NCI-H774 (cell line): Measurements from ENCODE around the gene TMEM106C.

ENCODE experiments used
- DNase-seq: peaks from one replicate; lab custom pipeline; 2025; lab: John Stamatoyannopoulos, UW

TMEM106C gene

GRCh38 chr12:47979686-47980085, 16.3 kb downstream of the TMEM106C start:
- DNase-seq: no peak

GRCh38 chr12:47980197-47980596, 16.8 kb downstream of the TMEM106C start:
- DNase-seq: no peak

- DNase-seq: no peak
Observed at GRCh38 chr12:47980779-47981495, 17.5 kb downstream of the TMEM106C start.

GRCh38 chr12:47981496-47982260, 18.3 kb downstream of the TMEM106C start:
- no peak for DNase-seq

GRCh38 chr12:47982311-47982710, 18.9 kb downstream of the TMEM106C start:
- no peak for DNase-seq

- DNase-seq: no peak
Observed at GRCh38 chr12:47982770-47983169, 19.4 kb downstream of the TMEM106C start.

GRCh38 chr12:47983541-47984115, 20.2 kb downstream of the TMEM106C start:
- DNase-seq: no peak

- no peak for DNase-seq
Observed at GRCh38 chr12:47984331-47984801, 21.0 kb downstream of the TMEM106C start.

- DNase-seq: no peak
Observed at GRCh38 chr12:47985596-47986290, 22.3 kb downstream of the TMEM106C start.

GRCh38 chr12:47986291-47986660, 22.9 kb downstream of the TMEM106C start:
- no peak for DNase-seq

GRCh38 chr12:47986832-47987231, 23.4 kb downstream of the TMEM106C start:
- DNase-seq: no peak

GRCh38 chr12:47987411-47988072, 24.1 kb downstream of the TMEM106C start:
- no peak for DNase-seq

- no peak for DNase-seq
Observed at GRCh38 chr12:47988073-47989022, 25.0 kb downstream of the TMEM106C start.

GRCh38 chr12:47989023-47989417, 25.6 kb downstream of the TMEM106C start:
- DNase-seq: no peak

- no peak for DNase-seq
Observed at GRCh38 chr12:47989666-47990065, 26.3 kb downstream of the TMEM106C start.

- no peak for DNase-seq
Observed at GRCh38 chr12:47990351-47991105, 27.1 kb downstream of the TMEM106C start.

- no peak for DNase-seq
Observed at GRCh38 chr12:47991106-47992061, 28.0 kb downstream of the TMEM106C start.

GRCh38 chr12:47992776-47993175, 29.4 kb downstream of the TMEM106C start:
- no peak for DNase-seq

- DNase-seq: no peak
Observed at GRCh38 chr12:47993491-47993890, 30.1 kb downstream of the TMEM106C start.
